GM12878 (cell line): ENCODE data around the gene TSC22D3. TPM values are rescaled to one million over a fixed set of nuclear protein-coding genes. Genes with fewer than 3 reads are reported as not detected.

Experiments
- ATAC-seq: fragments of 200-7000 bp; cut with Tn5 transposase; 3 replicates; pipeline ENCODE4 v1.9.1; 2020; ENCODE audit warnings: mild to moderate bottlenecking, moderate library complexity
- BruUV-seq: library from RNA; stranded (reverse); fragments of 400-500 nt; replicated peaks from 2 replicates; lab custom pipeline; 2021; lab: Mats Ljungman, UMichigan
- CTCF ChIA-PET: fragments of 300-600 bp; sonication (Branson Sonifier 250); formaldehyde crosslinking; extraction: SDS; loops from one replicate; lab custom pipeline; 2021; ENCODE audit warnings: inconsistent platforms; lab: Yijun Ruan, JAX
- POLR2A ChIA-PET: fragments of 350-600 bp; formaldehyde crosslinking; extraction: SDS; loops from one replicate; lab custom pipeline; 2021; ENCODE audit warnings: inconsistent platforms; lab: Charles Lee
- RAD21 ChIA-PET: fragments of 300-600 bp; sonication (Branson Sonifier 250); formaldehyde crosslinking; loops from one replicate; lab custom pipeline; 2023; ENCODE audit warnings: antibody characterized with exemption; ENCODE audit not compliant: unreplicated experiment; lab: Charles Lee
- SMC1A ChIA-PET: fragments of 300-600 bp; sonication (Branson Sonifier 250); formaldehyde crosslinking; loops from one replicate; lab custom pipeline; 2023; ENCODE audit not compliant: unreplicated experiment, uncharacterized antibody; lab: Charles Lee
- DNase-seq: peaks from one replicate; pipeline ENCODE4 v3.0.0-alpha.2; 2011; ENCODE audit warnings: low read depth, low spot score
- FAIRE-seq: peaks from 3 replicates; lab custom pipeline; 2011; peaks lifted over from hg19 to GRCh38; lab: Jason Lieb, UNC
- H2AFZ ChIP-seq: 2 replicates; pipeline ENCODE4 v1.6.0; 2011; ENCODE audit warnings: low read depth, low read length, control low read depth; ENCODE audit not compliant: control insufficient read depth
- H3K27ac ChIP-seq: 2 replicates; pipeline ENCODE4 v1.5.1; 2011; ENCODE audit warnings: control low read depth; ENCODE audit not compliant: control insufficient read depth, insufficient read depth
- H3K27me3 ChIP-seq, 2 experiments: replicated peaks in 1 of 2; 2 replicates each; pipeline versions ENCODE4 v1.6.0 to v1.6.1; 2011; ENCODE audit warnings: low read length in 1 of 2; ENCODE audit not compliant: control insufficient read depth in 2 of 2, insufficient read depth in 2 of 2
- H3K36me3 ChIP-seq, 2 experiments: 2 replicates each; pipeline ENCODE4 v1.5.1; 2011; ENCODE audit warnings: low read length in 1 of 2; ENCODE audit not compliant: control insufficient read depth in 2 of 2, insufficient read depth in 2 of 2
- H3K4me1 ChIP-seq: 2 replicates; pipeline ENCODE4 v1.6.1; 2011; ENCODE audit warnings: mild to moderate bottlenecking, low read length, moderate library complexity, mixed read lengths; ENCODE audit not compliant: control insufficient read depth, insufficient read depth
- H3K4me2 ChIP-seq: 2 replicates; pipeline ENCODE4 v1.6.0; 2011; ENCODE audit warnings: control low read depth; ENCODE audit not compliant: control insufficient read depth, insufficient read depth
- H3K4me3 ChIP-seq: fragments of 200-600 bp; sonication (generic); 2 replicates; pipeline ENCODE4 v1.5.1; 2016
- H3K79me2 ChIP-seq: 2 replicates; pipeline ENCODE4 v1.6.0; 2011; ENCODE audit warnings: low read length; ENCODE audit not compliant: control insufficient read depth, insufficient read depth
- H3K9ac ChIP-seq: 2 replicates; pipeline ENCODE4 v1.8.0; 2011; ENCODE audit warnings: low read length, control low read depth, mixed read lengths; ENCODE audit not compliant: control insufficient read depth, insufficient read depth
- H3K9me3 ChIP-seq: replicated peaks from 3 replicates; pipeline ENCODE4 v1.5.1; 2011; ENCODE audit warnings: mild to moderate bottlenecking, low read length; ENCODE audit not compliant: control insufficient read depth, insufficient read depth
- H4K20me1 ChIP-seq: 2 replicates; pipeline ENCODE4 v1.6.0; 2011; ENCODE audit not compliant: control insufficient read depth, insufficient read depth
- BHLHE40 ChIP-seq, 2 experiments: fragments of 450-650 bp in 1 of 2; IDR thresholded peaks; 2 replicates each; pipeline ENCODE4 v1.6.1; 2011 to 2017; ENCODE audit warnings: low read depth in 2 of 2, borderline replicate concordance in 1 of 2, improper control_type of control experiment in 1 of 2, low read length in 1 of 2, mild to moderate bottlenecking in 1 of 2
- CHD1 ChIP-seq: IDR thresholded peaks from 2 replicates; pipeline ENCODE4 v1.6.1; 2012; ENCODE audit warnings: low read depth, low read length, improper control_type of control experiment
- CREB1 ChIP-seq: IDR thresholded peaks from 2 replicates; pipeline ENCODE4 v1.6.1; 2012; ENCODE audit warnings: low read depth, mild to moderate bottlenecking, inconsistent platforms
- ETV6 ChIP-seq, 2 experiments: fragments of 450-650 bp in 1 of 2; IDR thresholded peaks in 1 of 2; conservative IDR thresholded peaks in 1 of 2; 2 replicates each; pipeline ENCODE4 v1.6.1; 2014; ENCODE audit warnings: antibody characterized with exemption in 1 of 2, borderline replicate concordance in 1 of 2, low read depth in 1 of 2, mild to moderate bottlenecking in 1 of 2, moderate library complexity in 1 of 2
- IRF4 ChIP-seq: IDR thresholded peaks from 2 replicates; pipeline ENCODE4 v1.6.1; 2011; ENCODE audit warnings: low read depth, low read length
- KLF5 ChIP-seq: fragments of 450-650 bp; IDR thresholded peaks from 2 replicates; pipeline ENCODE4 v1.6.1; 2014; ENCODE audit warnings: mild to moderate bottlenecking; ENCODE audit not compliant: partially characterized antibody
- MTA3 ChIP-seq: IDR thresholded peaks from 2 replicates; pipeline ENCODE4 v1.6.1; 2012; ENCODE audit warnings: low read length, inconsistent platforms, borderline replicate concordance
- NKRF ChIP-seq: fragments of 450-650 bp; conservative IDR thresholded peaks from 2 replicates; pipeline ENCODE4 v1.6.1; 2017; ENCODE audit warnings: mild to moderate bottlenecking, moderate library complexity
- PKNOX1 ChIP-seq: fragments of 450-650 bp; IDR thresholded peaks from 2 replicates; pipeline ENCODE4 v1.6.1; 2016; ENCODE audit warnings: mild to moderate bottlenecking
- RFX5 ChIP-seq: IDR thresholded peaks from 2 replicates; pipeline ENCODE4 v1.6.1; 2011; ENCODE audit warnings: low read depth, low read length, improper control_type of control experiment
- SMC3 ChIP-seq: IDR thresholded peaks from 2 replicates; pipeline ENCODE4 v1.6.1; 2011; ENCODE audit warnings: low read length, improper control_type of control experiment, borderline replicate concordance
- TCF7 ChIP-seq: IDR thresholded peaks from 2 replicates; pipeline ENCODE4 v1.6.1; 2014; ENCODE audit warnings: antibody characterized with exemption, borderline replicate concordance
- WRNIP1 ChIP-seq: IDR thresholded peaks from 2 replicates; pipeline ENCODE4 v1.6.1; 2011; ENCODE audit warnings: low read depth, low read length, improper control_type of control experiment, borderline replicate concordance
- WGBS: methylation state at CpG from one replicate; pipeline ENCODE4 v1.1.6; 2016; ENCODE audit warnings: low lambda C conversion rate; ENCODE audit not compliant: insufficient replicate concordance, insufficient coverage; ENCODE audit errors: missing lambda C conversion rate; 5-methylcytosine and 5-hydroxymethylcytosine counted together
- in situ Hi-C: fragments of 300-500 bp; cut with MboI; formaldehyde crosslinking; loops from 9 replicates; pipeline ENCODE4 v1.14.3; 2018; ENCODE audit warnings: mixed read lengths
- intact Hi-C: fragments of 100-400 bp; cut with micrococcal nuclease; formaldehyde crosslinking; loops from one replicate; pipeline ENCODE4 v1.14.2; 2022; ENCODE audit not compliant: unreplicated experiment
- polyA plus RNA-seq, 11 experiments: library from polyadenylated mRNA; depleted of rRNA in 4 of 11; unstranded in 6 of 11; stranded (reverse) in 5 of 11; fragments of >200 nt; fragmentation: Nextera tagmentation in 4 of 11; fragmentation: Illumina TruSeq in 1 of 11; extraction: Ambion mirVana in 4 of 11; extraction: Trizol in 1 of 11; gene quantifications; 1 replicate in 1 of 11; 2 replicates in 10 of 11; pipeline versions ENCODE4 v1.2.1 to v1.2.3, GENCODE V29; 2011 to 2016; ENCODE audit warnings: inconsistent platforms in 2 of 11, missing spikeins in 2 of 11, low read depth in 1 of 11
- total RNA-seq, 4 experiments: library from RNA; depleted of rRNA in 3 of 4; stranded (reverse); fragments of >200 nt in 3 of 4; fragmentation: Illumina TruSeq in 1 of 4; extraction: Trizol in 1 of 4; gene quantifications; 2 replicates each; pipeline versions ENCODE4 v1.2.1 to v1.2.3, GENCODE V29; 2013 to 2021

Gene TSC22D3
- total and polyA plus RNA-seq, 10 of the 15 experiments (the other 5 are each of a cell fraction or from before 2014, with no cell fraction given), result 4.6 to 122 (median 16.1) TPM

DNA sequence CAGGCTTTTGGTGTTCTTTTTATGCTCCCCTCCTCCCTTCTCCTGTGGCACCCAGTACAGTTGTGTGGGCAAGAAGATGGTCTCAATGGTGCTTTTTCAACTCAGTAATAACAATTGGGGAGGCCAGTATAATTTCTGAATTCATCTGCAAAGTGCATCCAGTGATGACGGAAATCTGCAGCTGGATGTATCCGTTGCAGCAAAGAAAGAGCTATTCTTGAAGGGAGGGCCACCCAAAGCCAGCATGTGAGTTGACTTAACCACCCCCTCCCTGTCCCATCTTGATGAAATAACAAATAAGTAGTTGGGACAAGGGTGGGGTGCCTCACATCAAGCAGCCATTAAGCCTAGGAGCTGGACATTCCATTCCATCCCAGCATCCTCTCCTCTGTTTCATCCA lies 30.7 kb downstream of the TSC22D3 start:
- RAD21 ChIA-PET, result no interaction called here
- Histone ChIP-seq H3K27me3 (no peaks in the 10 kb centered on the region; a peak in 1 of 4 replicates), H3K36me3 (no peaks in the 10 kb centered on the region), H3K9ac (no peak overlapping the region), H3K9me3 (no peaks in the 10 kb centered on the region), H3K4me3 (no peak overlapping the region), H2AFZ (no peak overlapping the region), H3K27ac (no peak overlapping the region), H3K79me2 (no peaks in the 10 kb centered on the region), H3K4me2 (no peak overlapping the region), H3K4me1 (peaks cover 6% of the 10 kb centered on the region), H4K20me1 (no peaks in the 10 kb centered on the region)
- DNase-seq, result no peak
- no peak for ATAC-seq
- TF ChIP-seq SMC3 (no peak), NKRF (no peak), RFX5 (no peak), IRF4 (no peak), WRNIP1 (no peak), PKNOX1 (no peak), ETV6 (conservative IDR thresholded peaks at IDR 0.05 in 1 of 2, IDR thresholded peaks at IDR 0.05 in 1 of 2; ENCODE audit: borderline replicate concordance in 1 of 2, low read depth in 1 of 2) (no peak), MTA3 (no peak), CREB1 (no peak), BHLHE40 (IDR thresholded peaks at IDR 0.05; ENCODE audit: borderline replicate concordance in 1 of 2, low read depth in 2 of 2, low read length in 1 of 2) (no peak), TCF7 (no peak), CHD1 (no peak), KLF5 (no peak)
- CTCF ChIA-PET, result interaction anchor here (0.8 to 2.1 kb wide), 5 partner anchors 16 to 116 kb away, joined by 3 to 7 read pairs (median 3); partner anchors contain the start of genes NCBP2L and PRPS1
- intact Hi-C loops (no loop called here), in situ Hi-C loops (no loop called here)
- SMC1A ChIA-PET, result interaction anchor here (0.6 to 4.2 kb wide), 6 partner anchors 9 to 853 kb away, joined by 3 to 17 read pairs (median 4); no protein-coding TSS in a partner anchor
- 28% methylated on average over 2 of the region's 2 CpGs for WGBS
- no peak for FAIRE-seq
- BruUV-seq, result no TSS peak
- POLR2A ChIA-PET, result interaction anchor here (1.1 kb wide), 1 partner anchor 58 kb away, joined by 3 read pairs; no protein-coding TSS in a partner anchor
